HG03280 (cell line): Measurements from ENCODE around the gene HEBP1.

ENCODE experiments used
- ATAC-seq: cut with Tn5 transposase; IDR thresholded peaks from one replicate; pipeline ENCODE4 v1.9.1; 2021; ENCODE audit warnings: mild to moderate bottlenecking, moderate library complexity; ENCODE audit not compliant: unreplicated experiment

Gene HEBP1

GRCh38 chr12:13024531-13024916, 24.5 kb upstream of the HEBP1 start:
- ATAC-seq: no peak

GRCh38 chr12:13023811-13024530, 23.9 kb upstream of the HEBP1 start:
- no peak for ATAC-seq

GRCh38 chr12:13022851-13023271, 22.8 kb upstream of the HEBP1 start:
- ATAC-seq: no peak

- no peak for ATAC-seq
These were observed 11.0 kb upstream of the HEBP1 start for GRCh38 chr12:13011098-13011497.

GRCh38 chr12:13008741-13009380, 8.8 kb upstream of the HEBP1 start:
- ATAC-seq: no peak

GRCh38 chr12:13007496-13008233, 7.6 kb upstream of the HEBP1 start:
- no peak for ATAC-seq

GRCh38 chr12:13005649-13006048, 5.6 kb upstream of the HEBP1 start:
- no peak for ATAC-seq

GRCh38 chr12:13004986-13005385, 4.9 kb upstream of the HEBP1 start:
- ATAC-seq: no peak

- ATAC-seq: no peak
These were observed 4.3 kb upstream of the HEBP1 start for GRCh38 chr12:13004361-13004760.

GRCh38 chr12:13002301-13003097, 2.4 kb upstream of the HEBP1 start:
- ATAC-seq: no peak

GRCh38 chr12:13001775-13002040, 1.6 kb upstream of the HEBP1 start:
- no peak for ATAC-seq

GRCh38 chr12:13000925-13001774, 1.1 kb upstream of the HEBP1 start:
- peak; percentile 13 for ATAC-seq

GRCh38 chr12:13000616-13000924, 505 bp upstream of the HEBP1 start:
- peak; percentile 27 for ATAC-seq

GRCh38 chr12:12999271-12999958, 650 bp downstream of the HEBP1 start:
- no peak for ATAC-seq

GRCh38 chr12:12998248-12998647, 1.8 kb downstream of the HEBP1 start:
- no peak for ATAC-seq

GRCh38 chr12:12997734-12998133, 2.3 kb downstream of the HEBP1 start:
- ATAC-seq: no peak

- no peak for ATAC-seq
These were observed 2.9 kb downstream of the HEBP1 start for GRCh38 chr12:12997156-12997555.

- ATAC-seq: no peak
These were observed 3.9 kb downstream of the HEBP1 start for GRCh38 chr12:12996209-12996608.

GRCh38 chr12:12995088-12995487, 5.0 kb downstream of the HEBP1 start:
- ATAC-seq: no peak

- ATAC-seq: no peak
These were observed 6.7 kb downstream of the HEBP1 start for GRCh38 chr12:12993367-12993766.
